Hypothalamus (tissue), 51 donors: ENCODE results near the gene ZKSCAN3.
A peak's percentile ranks its signal among the peaks of the same experiment; 100 is the strongest.
"Not testable (repeated sequence)": the region's sequence is repeated elsewhere in the genome, so short reads cannot be mapped to it uniquely, and the experiment has no call there.

Experiments
- DNase-seq, 51 donors: peaks; one replicate each; lab custom pipeline; 2025; lab: John Stamatoyannopoulos, UW

ZKSCAN3 gene

DNA sequence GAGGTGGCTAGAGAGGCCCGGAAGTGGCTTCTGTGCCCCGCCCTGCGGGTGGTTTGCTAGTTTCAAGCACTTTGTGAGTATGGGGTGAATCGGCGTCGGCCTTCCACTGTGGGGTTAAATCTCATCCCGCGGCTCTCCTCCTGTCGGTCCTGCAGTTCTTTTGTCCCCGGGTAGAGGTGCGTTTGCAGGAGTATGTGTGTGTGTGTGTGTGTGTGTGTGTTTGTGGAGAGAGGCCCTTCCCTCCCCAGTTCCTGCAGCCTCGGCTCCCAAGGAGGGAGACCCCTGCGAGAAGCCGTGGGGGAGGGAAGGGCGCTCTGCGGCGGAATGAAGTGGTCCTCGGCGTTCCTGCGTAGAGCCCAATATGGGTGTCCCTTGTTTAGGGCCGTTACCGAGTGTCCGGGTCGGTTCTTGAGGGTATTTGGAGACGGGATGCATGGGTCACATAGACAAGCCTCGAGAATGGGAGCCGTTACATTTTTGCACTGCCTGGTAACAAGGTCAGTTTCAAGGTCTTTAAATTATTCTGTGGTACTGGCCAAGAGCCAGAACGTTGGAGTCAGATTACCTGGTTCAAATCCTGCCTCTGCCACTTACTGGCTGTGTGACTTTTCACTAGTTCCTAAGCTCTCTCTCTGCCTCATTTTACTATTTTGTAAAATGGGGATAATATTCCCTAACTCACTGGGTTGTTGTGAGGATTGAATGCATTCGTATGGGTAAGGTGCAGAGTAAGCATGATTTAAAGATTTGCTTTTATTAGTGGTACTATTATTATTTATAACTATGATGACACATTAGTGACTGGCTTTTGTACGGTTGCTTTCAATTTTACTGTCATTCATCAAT lies at the start of gene ZKSCAN3:
ZKSCAN3 (plus strand) TSS at position 56 of the 846 bp plus-strand sequence. CDS start 9,640 bp downstream, outside the sequence.
- peak in 50 of 51 donors; percentile 20 to 89 (median 72) for DNase-seq

DNA sequence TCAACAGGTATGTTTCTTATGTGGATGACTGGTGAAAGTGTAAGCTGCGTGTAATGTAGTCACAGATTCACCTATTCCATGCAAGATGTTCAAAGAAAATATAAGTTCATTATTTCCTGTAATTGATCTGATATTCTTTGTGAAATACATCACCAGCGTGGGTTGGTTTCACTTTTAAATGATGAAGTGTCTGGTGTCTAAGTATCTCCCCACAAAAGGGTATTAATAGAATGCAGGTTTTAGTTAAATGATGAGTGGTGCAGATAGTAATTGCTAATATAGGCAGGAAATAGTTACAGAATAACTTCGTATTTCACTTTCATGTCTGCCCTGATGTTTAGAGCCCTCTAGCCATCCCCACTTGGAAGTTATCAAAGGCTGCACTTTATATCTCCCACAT lies 46.2 kb upstream of the ZKSCAN3 start:
- no peak for DNase-seq

GRCh38 chr6:28306363-28306762 lies 43.4 kb upstream of the ZKSCAN3 start:
- DNase-seq, result not testable (repeated sequence)

GRCh38 chr6:28311139-28311823 lies 38.5 kb upstream of the ZKSCAN3 start:
- no peak for DNase-seq

- DNase-seq, result no peak
Measured at GRCh38 chr6:28312939-28313338, 36.8 kb upstream of the ZKSCAN3 start.

- DNase-seq, result no peak
Measured at GRCh38 chr6:28315628-28316027, 34.1 kb upstream of the ZKSCAN3 start.

DNA sequence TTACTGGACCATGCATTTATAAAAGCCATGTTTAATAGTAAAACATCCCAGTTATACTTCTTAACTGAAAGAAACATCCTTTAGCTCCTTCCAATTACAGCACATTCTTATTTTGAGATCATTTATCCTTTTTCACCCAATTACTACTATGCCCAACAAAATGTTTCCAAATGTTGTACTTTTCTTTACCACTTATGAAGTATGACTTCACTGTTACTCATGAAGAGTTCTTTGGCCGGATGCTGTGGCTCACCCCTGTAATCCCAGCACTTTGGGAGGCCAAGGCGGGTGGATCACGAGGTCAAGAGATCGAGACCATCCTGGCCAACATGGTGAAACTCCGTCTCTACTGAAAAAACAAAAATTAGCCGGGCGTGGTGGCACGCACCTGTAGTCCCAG lies 31.9 kb upstream of the ZKSCAN3 start:
- not testable (repeated sequence) for DNase-seq

- DNase-seq, result no peak
Measured at GRCh38 chr6:28322661-28323060, 27.1 kb upstream of the ZKSCAN3 start.

DNA sequence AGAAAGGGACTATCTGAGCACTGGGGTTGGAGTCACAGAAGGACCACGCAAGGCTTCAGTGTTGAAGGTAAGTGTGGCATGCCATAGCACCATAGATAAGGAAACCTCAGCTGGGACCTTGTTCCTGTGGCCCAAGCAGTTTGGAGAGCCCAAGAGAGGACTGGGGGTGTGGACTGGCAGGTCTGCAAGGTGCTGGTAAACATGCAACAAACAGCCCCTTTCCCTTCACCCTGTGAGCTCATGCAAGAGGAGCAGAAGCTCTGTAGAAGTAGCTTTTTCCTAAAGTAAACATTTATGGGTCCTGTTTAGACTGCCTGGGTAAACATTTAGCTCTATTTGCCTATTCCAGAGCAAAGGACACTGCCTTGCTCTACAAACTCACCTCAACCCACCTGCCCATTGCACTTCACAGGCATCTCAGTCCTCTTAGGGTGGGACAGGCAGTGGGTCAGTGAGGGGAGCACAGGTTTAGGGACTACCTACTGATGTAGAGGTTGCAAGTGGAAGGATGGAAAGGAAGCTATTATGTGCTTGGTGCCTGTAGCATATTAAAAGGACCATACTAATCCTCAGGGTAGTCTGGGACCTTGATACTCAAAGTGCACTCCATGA lies 25.8 kb upstream of the ZKSCAN3 start:
- DNase-seq, result no peak

DNA sequence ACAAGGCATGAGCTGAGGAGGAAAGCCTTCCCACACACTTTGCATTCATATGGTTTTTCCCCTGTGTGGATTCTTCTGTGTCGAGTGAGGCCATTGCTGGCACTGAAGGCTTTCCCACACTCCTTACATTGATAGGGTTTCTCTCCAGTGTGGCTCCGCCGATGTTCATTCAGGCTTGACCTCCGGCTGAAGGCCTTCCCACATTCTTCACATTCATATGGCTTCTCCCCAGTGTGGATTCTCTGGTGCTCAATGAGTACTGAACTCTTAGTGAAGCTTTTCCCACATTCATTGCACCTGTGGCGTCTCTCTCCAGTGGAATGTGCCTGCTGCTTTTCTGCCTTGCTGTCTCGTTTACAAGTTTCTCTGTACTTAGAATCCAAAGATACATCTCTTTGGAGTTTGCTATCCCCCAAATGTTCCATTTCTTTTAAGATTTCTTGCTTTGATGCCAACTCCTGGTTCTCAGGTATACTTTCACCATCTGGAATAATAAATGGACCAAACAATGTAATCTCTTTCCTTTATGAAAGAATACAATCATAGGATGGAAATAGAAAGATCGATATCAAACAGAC lies 23.3 kb upstream of the ZKSCAN3 start:
- DNase-seq, result no peak

DNA sequence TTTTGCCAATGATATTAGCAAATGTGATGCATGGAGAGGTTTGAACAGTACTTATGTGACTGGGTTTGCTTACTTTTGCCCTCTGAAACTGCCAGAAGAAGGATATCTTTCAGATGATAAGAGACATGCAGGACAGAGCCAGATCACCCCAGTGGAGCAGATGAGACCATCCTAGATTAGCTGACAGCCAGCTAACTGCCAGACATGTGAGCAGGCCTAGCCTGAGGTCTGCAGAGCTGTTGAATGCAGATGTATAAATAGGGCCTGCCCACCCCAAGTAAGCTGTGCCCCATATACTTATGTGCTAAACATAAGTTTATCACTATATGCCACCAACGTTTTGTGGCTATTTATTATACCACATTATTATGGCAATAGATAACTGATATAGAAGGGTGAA lies 19.7 kb upstream of the ZKSCAN3 start:
- DNase-seq, result no peak

- no peak for DNase-seq
Measured at GRCh38 chr6:28333047-28333446, 16.7 kb upstream of the ZKSCAN3 start.

DNA sequence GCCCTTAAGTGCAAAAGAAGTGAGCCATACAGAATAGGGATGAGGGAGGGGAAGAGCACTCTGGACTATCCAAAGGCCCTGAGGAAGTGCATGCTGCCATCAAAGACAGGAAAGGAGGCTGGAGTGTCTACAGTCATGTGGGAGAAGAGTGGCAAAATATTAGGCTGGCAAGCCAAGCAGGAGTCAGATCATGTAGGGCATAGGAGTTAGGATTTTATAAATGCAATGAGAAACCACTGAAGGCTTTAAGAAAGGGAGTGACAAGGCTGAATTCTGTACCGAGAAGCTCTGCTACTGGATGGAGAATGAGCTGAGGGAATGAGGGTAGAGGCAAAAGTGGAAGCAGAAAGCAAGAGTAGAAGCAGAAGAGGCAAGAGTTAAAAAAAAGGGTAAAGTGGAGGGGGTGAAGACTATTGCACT lies 16.1 kb upstream of the ZKSCAN3 start:
- DNase-seq, result no peak

DNA sequence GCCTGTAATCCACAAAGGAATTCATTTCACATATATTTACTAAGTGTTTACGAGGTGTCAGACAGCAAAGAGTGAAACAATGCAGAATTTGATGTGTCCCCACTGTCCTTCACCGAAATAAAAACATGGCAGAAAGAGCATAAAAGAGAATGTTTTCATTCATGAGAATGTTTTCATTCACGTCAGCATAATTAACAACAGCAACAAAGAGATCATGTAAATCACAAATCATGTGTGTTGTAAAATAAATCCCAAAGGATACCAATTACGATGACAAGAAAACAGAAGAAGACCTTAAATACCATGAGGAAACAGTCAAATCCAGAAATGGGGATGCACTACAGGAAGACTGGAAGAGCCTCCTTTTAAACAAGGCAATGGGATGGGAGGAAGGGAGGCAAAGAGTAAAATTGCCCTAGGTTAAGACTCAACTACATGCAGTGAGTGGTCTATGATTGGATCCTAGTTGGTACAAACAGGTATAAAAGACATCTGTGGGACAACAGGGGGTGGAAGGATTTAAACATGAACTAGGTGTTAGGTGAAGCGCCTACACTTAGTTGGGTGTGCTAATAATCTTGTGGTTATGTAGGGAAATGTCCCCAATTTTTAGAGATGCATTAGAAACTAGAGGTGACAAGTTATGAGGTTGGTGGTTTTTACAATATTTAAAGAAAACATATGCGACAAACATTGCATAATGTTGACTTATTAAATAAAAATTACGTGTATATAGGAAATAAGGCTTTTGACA lies 15.3 kb upstream of the ZKSCAN3 start:
- no peak for DNase-seq

DNA sequence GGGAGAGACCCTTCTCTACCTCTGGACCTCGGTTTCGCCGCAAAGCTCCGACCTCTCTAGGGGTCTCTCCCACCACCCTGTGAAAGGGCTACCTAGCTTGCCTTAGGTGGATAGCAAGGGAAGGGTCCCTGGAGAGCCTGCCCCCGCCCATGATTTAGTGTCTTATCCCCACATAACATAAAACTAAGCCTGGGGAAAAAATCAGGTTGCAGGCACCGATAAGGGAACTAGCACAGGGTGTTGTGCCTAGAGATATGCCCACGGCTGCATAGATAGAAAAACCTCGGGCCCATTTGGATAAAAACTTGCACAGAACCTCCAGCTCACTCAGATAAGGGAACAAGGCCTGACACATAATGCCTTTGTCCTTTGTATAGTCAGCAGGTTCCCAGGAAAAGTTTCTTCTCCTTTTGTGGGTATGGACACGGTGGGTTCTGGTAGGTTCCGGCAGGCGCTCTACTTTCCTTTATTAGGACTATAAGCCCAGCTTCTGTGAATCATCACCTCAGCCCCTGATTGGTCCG lies 14.6 kb upstream of the ZKSCAN3 start:
- peak in 6 of 51 donors; percentile 21 to 52 (median 32) for DNase-seq

GRCh38 chr6:28335564-28336283 lies 14.0 kb upstream of the ZKSCAN3 start, which contains the start of gene ZSCAN31:
ZSCAN31 (minus strand) TSS chr6:28336148; CDS start chr6:28329683, 6,465 bp downstream.
- DNase-seq, result peak; percentile 33 to 96 (median 85)

DNA sequence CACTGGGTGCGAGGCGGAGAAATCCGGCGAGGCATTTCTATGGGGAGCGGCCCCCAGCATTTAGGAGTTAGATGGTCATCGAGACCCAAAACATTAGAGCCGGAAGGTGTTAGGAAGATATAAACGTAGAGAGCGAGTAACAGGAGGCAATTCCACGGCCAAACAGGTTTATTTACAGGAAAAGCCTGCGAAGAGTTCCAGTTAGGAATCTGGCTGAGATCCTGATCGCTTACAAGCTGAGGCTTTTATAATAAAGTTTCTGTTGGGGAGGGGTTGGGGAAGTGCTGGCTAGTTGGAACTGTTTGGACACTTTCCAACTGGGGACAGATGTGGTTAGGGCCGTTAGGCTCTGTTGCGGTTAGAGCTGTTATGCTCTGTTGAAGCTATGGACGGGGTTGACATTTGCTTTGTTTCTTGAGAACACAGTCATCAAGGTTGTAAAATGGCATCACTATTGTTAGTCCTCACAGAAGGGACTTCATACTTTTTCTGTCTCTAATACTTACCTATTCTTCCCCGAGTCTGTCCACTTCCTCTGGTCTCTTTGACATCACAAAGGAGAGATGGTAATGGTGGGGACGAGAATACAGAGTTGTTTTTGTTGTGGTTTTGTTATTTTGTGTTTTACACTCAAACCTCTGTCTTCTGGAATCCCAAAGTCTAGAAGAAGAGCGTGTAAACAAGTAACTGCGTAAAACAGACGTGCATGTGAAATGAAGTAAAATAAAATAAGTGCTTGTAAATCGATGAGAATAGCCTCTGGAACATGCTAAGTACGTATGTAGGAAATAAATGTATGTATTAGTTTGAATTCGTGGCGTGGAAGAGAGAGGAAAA lies 13.2 kb upstream of the ZKSCAN3 start:
- DNase-seq, result peak in 10 of 51 donors; percentile 5 to 78 (median 45)

- DNase-seq, result no peak
Measured at GRCh38 chr6:28337121-28337520, 12.6 kb upstream of the ZKSCAN3 start.
